ENCODE measurements around the gene MBLAC1. TPM values are rescaled to one million over a fixed set of nuclear protein-coding genes. Genes with fewer than 3 reads are reported as not detected.
A peak's percentile ranks its signal among the peaks of the same experiment; 100 is the strongest.

The MBLAC1 gene
- total and polyA plus RNA-seq, 11 donors = 1.3 to 3.2 (median 2.0) TPM

- no peak for DNase-seq
- TF ChIP-seq CTCF (IDR thresholded peaks at IDR 0.05) (no peak), POLR2A (IDR thresholded peaks at IDR 0.05) (no peak)
- no peak for ATAC-seq
- H3K36me3 ChIP-seq = no peaks in the 10 kb centered on the region
- no peaks in the 10 kb centered on the region for H3K9me3 ChIP-seq
- H3K27ac ChIP-seq = peak overlapping the region in 6 of 12 donors; percentile 61 to 85 (median 74)
- peaks cover 0 to 43% (median 12%) of the 10 kb centered on the region in 12 donors for H3K4me1 ChIP-seq
- WGBS, 4 donors = 88 to 91% (median 90%) methylated on average over 11 of the region's 11 CpGs
- intact Hi-C loops (cut with DNase I) = no loop called here
- H3K27me3 ChIP-seq = peaks cover 0 to 48% (median 15%) of the 10 kb centered on the region in 9 donors
- H3K4me3 ChIP-seq = peak overlapping the region in 3 of 12 donors; percentile 55 to 67 (median 56)
Measured at GRCh38 chr7:100169147-100169850, 42.5 kb downstream of the MBLAC1 start.

DNA sequence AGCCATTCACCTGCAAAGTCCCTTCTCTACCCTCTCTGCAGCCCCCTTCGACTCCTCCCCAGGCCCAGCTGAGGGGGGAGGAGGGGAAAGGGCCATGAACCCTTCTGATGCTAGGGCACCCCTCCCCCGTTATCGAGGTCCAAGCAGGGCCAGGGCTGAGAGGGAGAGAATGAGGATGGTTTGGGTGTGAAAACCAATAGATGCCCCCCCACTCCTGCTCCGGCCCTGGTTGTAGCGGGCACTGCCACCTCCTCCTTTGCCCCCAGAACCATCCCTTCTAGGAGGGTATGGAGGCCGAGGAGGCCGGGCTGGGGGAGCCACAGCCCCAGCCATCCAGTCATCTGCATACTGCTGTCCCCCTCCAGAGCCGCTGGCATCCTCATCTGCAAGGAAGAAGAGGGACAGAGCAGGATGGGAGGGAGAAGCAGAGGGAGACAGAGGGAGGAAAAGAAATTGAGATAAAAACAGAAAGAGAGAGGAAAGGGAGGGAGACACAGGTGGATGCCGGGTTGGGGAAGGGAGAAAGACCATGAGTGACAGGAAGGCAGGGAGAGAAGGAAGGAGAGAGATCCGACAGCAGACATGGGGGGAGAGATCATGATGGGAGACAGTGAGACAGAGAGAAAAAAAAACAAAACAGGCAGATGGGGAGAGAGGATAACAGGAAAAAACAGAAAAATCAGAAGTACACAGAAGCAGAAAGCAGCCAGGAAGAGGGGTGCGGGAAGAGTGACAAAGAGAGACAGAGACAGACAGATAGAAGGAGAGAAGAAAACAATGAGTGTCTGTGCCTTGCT is 43.5 kb downstream of the MBLAC1 start:
- no peak overlapping the region for H3K4me3 ChIP-seq
- intact Hi-C loops (cut with DNase I) = no loop called here
- H3K9me3 ChIP-seq = no peaks in the 10 kb centered on the region
- 90 to 94% (median 92%) methylated on average over 11 of the region's 11 CpGs for WGBS, 4 donors
- H3K4me1 ChIP-seq = peaks cover 0 to 43% (median 12%) of the 10 kb centered on the region in 12 donors
- H3K27me3 ChIP-seq = peaks cover 0 to 48% (median 15%) of the 10 kb centered on the region in 9 donors
- TF ChIP-seq POLR2A (IDR thresholded peaks at IDR 0.05) = no peak
- no peak for TF ChIP-seq CTCF (IDR thresholded peaks at IDR 0.05)
- DNase-seq (no peak), ATAC-seq (no peak)
- no peak overlapping the region for H3K27ac ChIP-seq
- no peaks in the 10 kb centered on the region for H3K36me3 ChIP-seq

DNA sequence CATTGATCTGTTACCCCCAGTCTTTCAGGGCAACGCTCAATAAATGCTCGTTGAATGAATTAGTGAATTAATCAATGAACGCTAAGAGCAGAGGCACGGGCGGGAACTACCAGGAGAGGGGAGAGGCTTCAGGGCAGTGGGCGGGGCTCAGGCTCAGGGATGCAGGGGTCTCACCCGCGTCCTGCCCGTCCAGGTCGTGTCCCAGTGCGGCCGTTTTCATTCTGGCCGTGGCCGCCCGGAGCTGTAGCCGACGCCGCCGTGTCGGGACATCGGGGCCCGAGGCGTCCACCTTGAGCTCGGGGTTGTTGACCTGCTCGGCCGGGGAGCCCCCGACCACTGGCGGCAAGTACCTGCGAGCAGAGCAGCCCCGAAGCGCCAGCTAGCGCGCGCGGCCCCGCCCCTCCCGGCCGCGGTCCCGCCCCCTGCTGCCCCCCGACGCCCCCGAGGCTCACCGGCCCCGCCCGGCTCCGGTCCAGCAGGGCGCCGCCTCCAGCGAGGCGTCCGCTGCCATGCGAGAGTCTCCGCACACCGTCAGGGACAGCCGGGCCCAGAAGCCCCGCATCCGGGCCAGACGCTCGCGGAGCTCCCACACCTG is 44.4 kb downstream of the MBLAC1 start:
- Histone ChIP-seq H3K27me3 (peaks cover 0 to 48% (median 15%) of the 10 kb centered on the region in 9 donors), H3K36me3 (no peaks in the 10 kb centered on the region), H3K27ac (no peak overlapping the region), H3K4me3 (peak overlapping the region in 11 of 12 donors; percentile 7 to 52 (median 40)), H3K9me3 (no peaks in the 10 kb centered on the region), H3K4me1 (peaks cover 0 to 41% (median 12%) of the 10 kb centered on the region in 12 donors)
- ATAC-seq = no peak
- DNase-seq = no peak
- TF ChIP-seq POLR2A (IDR thresholded peaks at IDR 0.05) (no peak), CTCF (IDR thresholded peaks at IDR 0.05) (no peak)
- intact Hi-C loops (cut with DNase I) = no loop called here
- WGBS, 4 donors = 6 to 36% (median 22%) methylated on average over 6 to 61 of the region's 61 CpGs

DNA sequence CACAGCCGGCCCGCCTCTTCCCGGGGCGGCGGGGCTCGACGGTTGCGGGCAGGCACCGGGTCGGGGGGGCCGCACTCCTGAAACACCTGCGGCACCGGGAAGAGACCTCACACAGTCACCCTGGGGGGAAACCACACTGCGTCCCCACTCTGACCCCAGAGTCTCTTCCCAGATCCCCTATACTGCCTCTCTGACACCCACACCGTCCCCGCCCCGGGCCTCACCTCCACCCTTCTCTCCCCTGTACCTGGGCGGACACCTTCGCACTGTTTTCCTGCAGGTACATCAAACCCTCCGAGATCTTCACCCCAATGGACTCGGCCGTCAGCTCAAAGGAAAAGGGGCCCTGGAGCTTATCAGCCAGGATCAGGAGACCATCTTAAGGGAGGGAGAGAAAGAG is 45.1 kb downstream of the MBLAC1 start:
- intact Hi-C loops (cut with DNase I) = no loop called here
- WGBS, 4 donors = 35 to 66% (median 37%) methylated on average over 10 to 22 of the region's 22 CpGs
- H3K9me3 ChIP-seq = no peaks in the 10 kb centered on the region
- H3K27ac ChIP-seq = no peak overlapping the region
- H3K27me3 ChIP-seq = peaks cover 0 to 41% (median 15%) of the 10 kb centered on the region in 9 donors
- no peak for DNase-seq
- H3K4me3 ChIP-seq = peak overlapping the region in 9 of 12 donors; percentile 17 to 52 (median 42)
- H3K4me1 ChIP-seq = peaks cover 0 to 36% (median 14%) of the 10 kb centered on the region in 12 donors
- no peaks in the 10 kb centered on the region for H3K36me3 ChIP-seq
- ATAC-seq = no peak
- no peak for TF ChIP-seq POLR2A (IDR thresholded peaks at IDR 0.05)
